ENCODE measurements around the gene MAN2B1.
"Not testable (repeated sequence)": the region's sequence is repeated elsewhere in the genome, so short reads cannot be mapped to it uniquely, and the experiment has no call there.

Gene MAN2B1

DNA sequence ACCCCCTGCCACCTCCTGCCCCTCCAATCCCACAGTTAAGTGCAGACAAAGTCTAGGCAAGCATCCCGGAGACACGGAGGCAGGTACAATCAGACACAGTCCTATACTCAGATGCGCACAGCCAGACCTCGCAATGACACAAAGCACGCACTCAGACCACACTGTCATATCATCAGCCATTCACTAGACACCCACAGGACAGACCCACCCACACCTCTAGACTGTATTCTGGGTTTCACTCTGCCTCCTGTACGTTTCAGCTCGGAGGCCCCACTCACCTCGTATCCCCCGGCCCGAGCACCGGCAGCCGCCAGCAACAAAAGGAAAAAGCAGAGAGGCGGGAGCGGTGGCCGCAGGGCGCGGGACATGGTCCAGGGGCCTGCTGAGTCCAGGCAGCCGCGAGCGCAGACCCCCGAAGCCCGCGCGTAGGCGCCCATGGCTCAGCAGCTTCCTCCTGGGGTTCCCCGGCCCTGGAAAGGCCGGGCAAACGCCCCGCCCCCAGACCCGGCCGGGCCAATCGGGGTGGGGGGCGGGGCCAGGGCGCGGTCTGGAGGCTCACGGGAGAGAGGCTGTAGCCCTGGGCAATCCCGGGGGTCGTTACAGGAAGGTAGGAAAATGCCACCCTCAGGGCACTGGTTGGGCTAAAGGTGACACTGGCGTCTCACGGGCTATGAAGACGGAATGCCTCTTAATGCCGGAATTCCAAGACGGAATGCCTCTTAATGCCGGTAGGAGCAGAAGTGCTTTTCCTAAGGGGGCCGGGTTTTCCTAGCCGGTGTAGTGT, at the start of gene MAN2B1, which contains the start of gene WDR83:
Gene MAN2B1 (minus strand): TSS at position 478 of the 784 bp plus-strand sequence. CDS start 41 bp downstream, at position 437.
Gene WDR83 (plus strand): TSS at position 543 of the 784 bp plus-strand sequence. CDS start 2,984 bp downstream, outside the sequence.
- DNase-seq (ENCODE audit: low read depth in 1 of 2, low spot score in 1 of 2): peak; percentile 71 to 86
- no peak for TF ChIP-seq JUND (IDR thresholded peaks at IDR 0.05; ENCODE audit: low read depth)
- in situ Hi-C loops (cut with HindIII; ENCODE audit: low pct_unique_long_range_greater_than_20kb, low sequenced_read_pairs): no loop called here

DNA sequence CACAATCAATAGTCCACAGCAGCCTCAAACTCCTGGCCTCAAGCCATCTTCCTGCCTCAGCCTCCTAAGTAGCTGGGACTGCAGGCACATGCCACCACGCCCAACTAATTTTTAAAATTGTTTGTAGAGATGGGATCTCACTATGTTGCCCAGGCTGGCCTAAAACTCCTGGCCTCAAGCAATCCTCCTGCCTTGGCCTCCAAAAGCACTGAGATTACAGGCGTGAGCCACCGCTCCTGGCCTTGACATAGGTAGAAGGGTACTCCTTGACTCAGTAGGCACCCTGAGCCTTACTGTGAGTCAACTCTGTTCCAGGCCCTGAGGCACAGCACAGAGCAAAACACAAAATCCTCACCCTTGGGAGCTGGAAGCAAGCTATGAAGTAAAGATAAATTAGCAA, 49.4 kb upstream of the MAN2B1 start:
- in situ Hi-C loops (cut with HindIII; ENCODE audit: low pct_unique_long_range_greater_than_20kb, low sequenced_read_pairs): no loop called here

DNA sequence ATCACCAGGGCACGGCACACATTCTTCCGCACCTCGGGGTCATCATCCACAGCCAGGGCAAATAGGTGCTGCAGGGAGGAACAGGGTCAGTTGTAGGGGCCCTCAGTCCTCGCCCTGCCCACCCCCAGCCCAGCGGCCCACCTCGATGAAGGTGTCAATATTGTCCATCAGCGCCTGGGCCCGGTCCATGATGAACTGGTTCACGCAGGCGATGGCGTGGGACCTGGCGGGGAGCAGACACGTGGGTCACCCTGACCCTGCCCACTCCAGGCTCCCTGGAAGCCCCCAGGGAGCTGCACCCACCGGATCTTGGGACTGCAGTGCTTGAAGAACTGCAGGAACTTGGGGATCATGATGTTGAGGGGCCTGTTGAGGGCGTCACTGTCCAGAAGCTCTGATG, 48.6 kb upstream of the MAN2B1 start:
- no peak for TF ChIP-seq JUND (IDR thresholded peaks at IDR 0.05; ENCODE audit: low read depth)
- in situ Hi-C loops (cut with HindIII; ENCODE audit: low pct_unique_long_range_greater_than_20kb, low sequenced_read_pairs): no loop called here
- no peak for DNase-seq (ENCODE audit: low read depth in 1 of 2, low spot score in 1 of 2)

More for the DNA sequence above, 49.4 kb upstream of the MAN2B1 start:
- no peak for DNase-seq (ENCODE audit: low read depth in 1 of 2, low spot score in 1 of 2)
- no peak for TF ChIP-seq JUND (IDR thresholded peaks at IDR 0.05; ENCODE audit: low read depth)

DNA sequence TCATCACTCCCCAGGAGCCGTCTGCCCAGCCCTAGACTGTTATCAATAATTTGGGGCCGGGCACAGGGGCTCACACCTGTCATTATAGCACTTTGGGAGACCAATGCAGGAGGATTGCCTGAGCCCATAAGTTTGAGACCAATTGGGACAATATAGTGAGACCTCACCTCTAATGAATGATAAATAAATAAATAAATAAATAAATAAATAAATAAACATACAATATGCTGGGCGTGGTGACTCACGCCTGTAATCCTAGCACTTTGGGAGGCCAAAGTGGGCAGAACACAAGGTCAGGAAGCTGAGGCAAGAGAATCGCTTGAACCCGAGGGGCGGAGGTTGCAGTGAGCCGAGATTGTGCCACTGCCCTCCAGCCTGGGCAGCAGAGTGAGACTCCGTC, 46.8 kb upstream of the MAN2B1 start:
- in situ Hi-C loops (cut with HindIII; ENCODE audit: low pct_unique_long_range_greater_than_20kb, low sequenced_read_pairs); DNase-seq (ENCODE audit: low read depth in 1 of 2, low spot score in 1 of 2): not testable (repeated sequence)

DNA sequence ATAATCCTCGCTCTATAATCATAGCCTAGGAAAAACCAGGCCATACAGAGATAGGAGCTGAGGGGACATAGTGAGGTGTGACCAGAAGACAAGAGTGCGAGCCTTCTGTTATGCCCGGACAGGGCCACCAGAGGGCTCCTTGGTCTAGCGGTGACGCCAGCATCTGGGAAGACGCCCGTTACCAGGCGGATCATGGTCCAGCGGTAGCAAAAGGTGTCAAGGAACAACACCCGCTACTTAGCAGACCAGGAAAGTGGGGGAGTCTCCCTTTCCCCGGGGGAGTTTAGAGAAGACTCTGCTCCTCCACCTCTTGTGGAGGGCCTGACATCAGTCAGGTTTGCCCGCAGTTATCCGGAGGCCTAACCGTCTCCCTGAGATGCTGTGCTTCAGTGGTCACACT, 45.5 kb upstream of the MAN2B1 start:
- DNase-seq (ENCODE audit: low read depth in 1 of 2, low spot score in 1 of 2); in situ Hi-C loops (cut with HindIII; ENCODE audit: low pct_unique_long_range_greater_than_20kb, low sequenced_read_pairs): not testable (repeated sequence)

DNA sequence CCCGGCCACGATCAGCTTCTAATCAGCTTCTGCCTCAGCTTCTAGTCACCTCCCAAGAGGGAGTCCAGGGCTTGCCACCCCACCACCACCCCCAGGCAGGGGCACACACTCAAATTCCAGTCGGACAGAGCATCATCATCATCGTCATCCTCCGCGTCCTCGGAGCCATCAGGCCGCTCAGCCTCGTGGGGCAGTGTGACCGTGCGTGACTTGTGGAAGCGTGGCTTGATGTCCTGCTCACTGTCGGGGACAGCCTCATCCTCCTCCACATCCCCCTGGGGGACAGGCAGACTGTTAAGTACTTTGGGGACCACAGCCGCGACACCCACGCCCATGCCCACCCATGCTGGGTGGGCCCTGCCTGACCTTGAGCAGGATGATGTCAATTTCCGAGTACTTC, 44.6 kb upstream of the MAN2B1 start:
- DNase-seq (ENCODE audit: low read depth in 1 of 2, low spot score in 1 of 2): no peak
- in situ Hi-C loops (cut with HindIII; ENCODE audit: low pct_unique_long_range_greater_than_20kb, low sequenced_read_pairs): no loop called here
- no peak for TF ChIP-seq JUND (IDR thresholded peaks at IDR 0.05; ENCODE audit: low read depth)

DNA sequence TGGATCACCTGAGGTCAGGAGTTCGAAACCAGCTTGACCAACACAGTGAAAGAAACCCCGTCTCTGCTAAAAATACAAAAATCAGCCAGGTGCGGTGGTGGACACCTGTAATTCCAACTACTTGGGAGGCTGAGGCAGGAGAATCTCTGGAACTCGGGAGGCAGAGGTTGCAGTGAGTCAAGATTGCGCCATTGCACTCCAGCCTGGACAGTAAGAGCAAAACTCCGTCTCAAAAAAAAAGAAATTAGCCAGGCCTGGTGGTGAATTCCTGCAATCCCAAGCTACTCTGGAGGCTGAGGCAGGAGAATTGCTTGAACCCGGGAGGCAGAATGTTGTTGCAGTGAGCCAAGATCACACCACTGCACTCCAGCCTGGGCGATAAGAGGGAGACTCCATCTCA, 42.1 kb upstream of the MAN2B1 start:
- no peak for DNase-seq (ENCODE audit: low read depth in 1 of 2, low spot score in 1 of 2)
- TF ChIP-seq JUND (IDR thresholded peaks at IDR 0.05; ENCODE audit: low read depth): no peak
- in situ Hi-C loops (cut with HindIII; ENCODE audit: low pct_unique_long_range_greater_than_20kb, low sequenced_read_pairs): no loop called here

DNA sequence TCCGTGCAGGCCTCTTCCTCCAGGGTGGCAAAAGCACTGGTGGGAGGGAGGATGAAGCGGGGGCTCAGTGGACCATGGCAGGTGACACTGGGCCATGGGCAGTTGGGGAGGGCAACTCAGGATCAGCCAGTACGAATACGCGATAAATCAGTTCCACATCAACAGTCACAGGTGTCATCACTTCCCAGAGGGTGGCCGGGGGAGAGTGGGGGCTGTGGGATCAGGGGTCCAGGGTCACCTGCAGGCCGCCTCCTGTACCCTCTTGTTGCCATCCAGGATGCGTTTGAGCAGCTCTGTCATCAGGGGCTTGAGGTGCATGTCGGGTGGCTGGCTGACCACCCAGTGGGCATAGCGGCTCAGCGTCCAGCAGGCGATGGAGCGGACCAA, 39.8 kb upstream of the MAN2B1 start:
- in situ Hi-C loops (cut with HindIII; ENCODE audit: low pct_unique_long_range_greater_than_20kb, low sequenced_read_pairs): no loop called here
- DNase-seq (ENCODE audit: low read depth in 1 of 2, low spot score in 1 of 2): no peak
- TF ChIP-seq JUND (IDR thresholded peaks at IDR 0.05; ENCODE audit: low read depth): no peak

DNA sequence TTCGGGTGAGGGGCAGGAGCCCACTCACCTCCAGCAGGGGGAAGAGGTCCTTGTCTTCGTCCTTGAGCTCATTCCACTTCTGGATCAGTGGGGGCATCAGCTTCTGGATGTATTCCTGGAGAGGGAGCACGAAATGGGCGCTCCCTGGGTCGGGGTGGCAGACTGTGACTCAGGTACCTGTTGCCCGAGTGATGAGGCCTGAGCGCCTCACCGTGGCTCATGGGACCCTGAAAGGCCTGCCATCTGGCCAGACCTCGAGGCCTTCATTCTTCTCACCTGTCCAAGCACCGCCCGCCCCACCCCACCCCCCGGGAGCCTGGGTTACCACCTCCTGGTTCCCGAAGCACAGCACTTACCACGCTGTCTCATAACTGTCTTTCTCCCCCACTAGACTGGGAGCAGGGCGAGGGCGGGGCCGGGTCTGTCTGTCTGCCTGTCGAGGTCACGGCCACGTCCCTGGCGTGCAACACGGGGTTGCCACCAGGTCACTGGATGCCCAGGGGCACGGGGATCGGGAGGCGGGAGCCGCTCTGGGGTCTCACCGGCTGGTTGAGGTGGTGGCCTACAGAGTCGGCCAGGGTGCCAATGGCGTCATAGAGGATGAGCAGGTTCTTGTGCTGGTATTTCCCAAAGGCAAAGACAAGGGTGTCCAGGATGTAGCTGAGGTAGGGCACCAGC, 39.3 kb upstream of the MAN2B1 start:
- no peak for DNase-seq (ENCODE audit: low read depth in 1 of 2, low spot score in 1 of 2)
- in situ Hi-C loops (cut with HindIII; ENCODE audit: low pct_unique_long_range_greater_than_20kb, low sequenced_read_pairs): no loop called here
- TF ChIP-seq JUND (IDR thresholded peaks at IDR 0.05; ENCODE audit: low read depth): no peak

DNA sequence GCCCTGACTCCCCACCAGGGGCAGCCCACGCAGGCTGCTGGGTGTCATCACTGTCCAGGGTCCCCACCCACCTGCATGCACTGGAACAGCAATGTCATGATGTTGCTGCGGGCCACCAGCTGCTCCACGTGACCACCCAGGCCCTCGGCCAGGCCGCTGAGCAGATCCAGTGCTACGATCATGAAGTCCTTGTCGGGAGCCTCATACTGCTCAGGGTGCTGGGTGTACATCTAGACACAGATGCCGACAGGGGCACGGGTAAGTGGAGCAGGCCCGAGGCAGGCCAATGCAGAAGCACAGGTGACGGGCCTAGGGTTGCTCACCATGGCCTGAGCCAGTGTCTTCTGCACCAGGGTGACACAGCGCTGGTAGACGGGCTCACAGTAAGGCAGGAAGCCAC, 38.6 kb upstream of the MAN2B1 start:
- no peak for DNase-seq (ENCODE audit: low read depth in 1 of 2, low spot score in 1 of 2)
- no peak for TF ChIP-seq JUND (IDR thresholded peaks at IDR 0.05; ENCODE audit: low read depth)
- in situ Hi-C loops (cut with HindIII; ENCODE audit: low pct_unique_long_range_greater_than_20kb, low sequenced_read_pairs): no loop called here

DNA sequence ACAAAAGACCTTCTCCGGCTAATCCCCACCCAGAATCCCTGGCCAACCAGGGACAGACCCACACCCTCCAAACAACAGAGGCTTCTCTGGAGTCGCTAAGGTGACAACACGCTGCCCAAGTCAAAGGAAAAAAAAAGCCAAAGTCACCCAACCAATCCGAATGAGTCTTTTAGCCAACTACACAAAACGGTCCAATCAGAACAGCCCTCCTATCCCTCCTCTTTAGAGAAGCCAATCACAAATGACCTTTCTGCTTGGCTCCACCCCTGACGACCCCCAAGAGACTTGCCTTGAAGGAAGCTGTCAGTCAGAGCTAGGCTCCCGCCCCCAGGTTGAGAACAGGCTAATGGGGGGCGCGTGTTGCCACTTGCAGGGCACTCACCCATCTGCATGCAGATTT, 36.5 kb upstream of the MAN2B1 start:
- TF ChIP-seq JUND (IDR thresholded peaks at IDR 0.05; ENCODE audit: low read depth): no peak
- DNase-seq (ENCODE audit: low read depth in 1 of 2, low spot score in 1 of 2): peak in 1 of 2 experiments; percentile 62
- in situ Hi-C loops (cut with HindIII; ENCODE audit: low pct_unique_long_range_greater_than_20kb, low sequenced_read_pairs): no loop called here

DNA sequence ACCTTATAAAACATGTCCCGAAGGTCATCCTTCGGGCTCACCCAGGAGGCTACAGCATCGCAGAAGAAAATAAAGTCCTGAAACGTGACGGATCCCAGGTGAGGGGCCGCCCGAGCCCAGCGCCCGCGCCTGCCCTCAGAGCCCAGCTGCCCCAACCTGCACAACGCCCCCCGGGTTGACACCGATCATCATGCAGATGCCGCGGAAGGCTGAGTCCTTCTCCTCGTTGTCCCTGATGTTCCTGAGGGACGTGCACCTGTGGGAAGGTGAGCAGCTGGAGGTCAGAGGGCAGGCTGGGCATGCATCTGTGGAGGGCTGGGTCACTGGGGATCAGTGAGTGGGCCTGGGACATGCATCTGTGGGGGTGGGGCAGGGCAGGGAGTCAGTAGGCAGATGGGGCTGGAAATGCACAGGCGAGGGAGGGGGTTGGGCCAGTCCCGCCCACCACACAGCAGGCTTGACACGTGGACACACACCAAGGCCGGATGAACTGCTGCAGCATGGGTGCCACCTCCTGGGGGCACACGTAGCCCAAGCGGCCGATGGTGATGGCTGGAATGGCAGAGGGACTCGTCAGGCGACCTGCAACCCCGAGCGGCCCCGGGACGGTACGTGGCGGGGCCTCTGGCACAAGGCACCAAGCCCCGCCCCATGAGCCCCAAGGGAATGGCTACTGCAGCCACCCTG, 35.2 kb upstream of the MAN2B1 start:
- no peak for DNase-seq (ENCODE audit: low read depth in 1 of 2, low spot score in 1 of 2)
- no peak for TF ChIP-seq JUND (IDR thresholded peaks at IDR 0.05; ENCODE audit: low read depth)
- in situ Hi-C loops (cut with HindIII; ENCODE audit: low pct_unique_long_range_greater_than_20kb, low sequenced_read_pairs): no loop called here

DNA sequence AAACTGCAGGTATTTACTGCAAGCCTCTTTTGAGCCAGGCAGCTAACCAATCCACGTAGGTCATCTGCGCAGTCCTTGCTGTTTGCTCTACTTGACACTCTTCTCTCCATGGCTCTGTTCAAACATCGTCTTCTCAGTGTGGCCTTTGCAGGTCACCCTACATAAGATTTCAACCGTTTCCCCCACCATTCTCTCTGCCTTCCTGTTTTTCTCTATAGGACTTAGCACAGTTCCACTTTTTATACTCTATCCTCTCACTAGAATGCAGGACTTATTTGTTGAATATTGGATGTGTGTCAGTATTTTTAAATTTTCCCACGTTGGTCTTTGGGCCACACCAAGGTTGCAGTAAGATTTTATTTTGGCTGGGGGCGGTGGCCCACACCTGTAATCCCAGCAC, 31.6 kb upstream of the MAN2B1 start:
- in situ Hi-C loops (cut with HindIII; ENCODE audit: low pct_unique_long_range_greater_than_20kb, low sequenced_read_pairs): no loop called here

DNA sequence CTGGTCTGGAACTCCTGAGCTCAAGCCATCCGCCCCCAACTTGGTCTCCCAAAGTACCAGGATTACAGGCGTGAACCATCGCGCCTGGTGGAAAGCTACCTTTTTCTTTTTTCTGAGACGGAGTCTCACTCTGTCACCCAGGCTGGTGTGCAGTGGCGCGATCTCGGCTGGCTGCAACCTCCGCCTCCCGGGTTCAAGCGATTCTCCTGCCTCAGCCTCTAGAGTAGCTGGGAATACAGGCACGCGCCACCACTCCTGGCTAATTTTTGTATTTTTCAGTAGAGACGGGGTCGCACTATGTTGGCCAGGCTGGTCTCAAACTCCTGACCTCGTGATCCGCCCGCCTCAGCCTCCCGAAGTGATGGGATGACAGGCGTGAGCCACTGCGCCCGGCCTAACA, 30.9 kb upstream of the MAN2B1 start:
- in situ Hi-C loops (cut with HindIII; ENCODE audit: low pct_unique_long_range_greater_than_20kb, low sequenced_read_pairs); DNase-seq (ENCODE audit: low read depth in 1 of 2, low spot score in 1 of 2): not testable (repeated sequence)

More for the DNA sequence above, 31.6 kb upstream of the MAN2B1 start:
- DNase-seq (ENCODE audit: low read depth in 1 of 2, low spot score in 1 of 2): no peak
- no peak for TF ChIP-seq JUND (IDR thresholded peaks at IDR 0.05; ENCODE audit: low read depth)
